Measurements from ENCODE around the gene SYNE3.

DNA sequence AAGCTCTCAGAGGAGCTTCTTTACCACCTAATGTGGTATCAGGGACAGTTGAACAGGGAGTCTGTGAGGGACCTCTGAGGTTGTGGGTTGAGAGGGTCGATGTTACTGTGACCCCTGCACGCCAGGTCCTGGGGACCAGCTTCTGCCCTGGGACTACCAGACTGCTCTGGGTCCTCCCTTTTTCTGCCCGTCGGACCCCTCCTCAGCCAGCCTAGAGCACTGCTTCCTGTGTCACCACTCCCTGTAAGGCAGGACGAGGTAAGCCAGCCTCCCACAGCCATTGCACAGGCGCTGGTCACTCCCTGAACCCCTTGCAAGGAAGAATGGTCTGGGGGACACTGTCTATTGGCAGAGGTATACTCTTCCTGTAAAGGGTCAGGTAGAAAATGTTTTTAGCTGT, 38.1 kb downstream of the SYNE3 start:
- no peak for TF ChIP-seq EZH2 (IDR thresholded peaks at IDR 0.05; ENCODE audit: borderline replicate concordance, insufficient read depth, low read depth, low read length, poor library complexity, severe bottlenecking)
- TF ChIP-seq, protein P1, sequence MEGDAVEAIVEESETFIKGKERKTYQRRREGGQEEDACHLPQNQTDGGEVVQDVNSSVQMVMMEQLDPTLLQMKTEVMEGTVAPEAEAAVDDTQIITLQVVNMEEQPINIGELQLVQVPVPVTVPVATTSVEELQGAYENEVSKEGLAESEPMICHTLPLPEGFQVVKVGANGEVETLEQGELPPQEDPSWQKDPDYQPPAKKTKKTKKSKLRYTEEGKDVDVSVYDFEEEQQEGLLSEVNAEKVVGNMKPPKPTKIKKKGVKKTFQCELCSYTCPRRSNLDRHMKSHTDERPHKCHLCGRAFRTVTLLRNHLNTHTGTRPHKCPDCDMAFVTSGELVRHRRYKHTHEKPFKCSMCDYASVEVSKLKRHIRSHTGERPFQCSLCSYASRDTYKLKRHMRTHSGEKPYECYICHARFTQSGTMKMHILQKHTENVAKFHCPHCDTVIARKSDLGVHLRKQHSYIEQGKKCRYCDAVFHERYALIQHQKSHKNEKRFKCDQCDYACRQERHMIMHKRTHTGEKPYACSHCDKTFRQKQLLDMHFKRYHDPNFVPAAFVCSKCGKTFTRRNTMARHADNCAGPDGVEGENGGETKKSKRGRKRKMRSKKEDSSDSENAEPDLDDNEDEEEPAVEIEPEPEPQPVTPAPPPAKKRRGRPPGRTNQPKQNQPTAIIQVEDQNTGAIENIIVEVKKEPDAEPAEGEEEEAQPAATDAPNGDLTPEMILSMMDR (IDR thresholded peaks at IDR 0.05), result no peak

All from B cell (primary cell).